CD4-positive, alpha-beta T cell (primary cell): ENCODE measurements around the gene SLC4A1. TPM values are rescaled to one million over a fixed set of nuclear protein-coding genes. Genes with fewer than 3 reads are reported as not detected.

Experiments used
- ATAC-seq: fragments of 200-7000 bp; cut with Tn5 transposase; one replicate; pipeline ENCODE4 v1.10.0; 2022; ENCODE audit warnings: mild to moderate bottlenecking; ENCODE audit not compliant: poor library complexity
- CTCF ChIA-PET: fragments of 350-600 bp; sonication (Branson Sonifier 250); formaldehyde crosslinking; loops from one replicate; lab custom pipeline; 2021; ENCODE audit warnings: antibody characterized with exemption, inconsistent platforms; lab: Charles Lee
- POLR2A ChIA-PET: fragments of 350-600 bp; sonication (Branson Sonifier 250); formaldehyde crosslinking; loops from one replicate; lab custom pipeline; 2021; ENCODE audit warnings: antibody characterized with exemption, inconsistent platforms; lab: Charles Lee
- DNase-seq, 14 experiments: peaks; one replicate each; pipeline ENCODE4 v3.0.0-alpha.2; 2013 to 2020; ENCODE audit warnings: mixed read lengths in 2 of 14
- H3K27ac ChIP-seq, 2 donors: one replicate each; pipeline versions ENCODE4 v1.5.1 to v1.7.0; 2013; ENCODE audit warnings: low read length in 2 of 2, low read depth in 1 of 2, mild to moderate bottlenecking in 1 of 2
- H3K27me3 ChIP-seq, 2 experiments: 1 replicate in 1 of 2; 2 replicates in 1 of 2; pipeline versions ENCODE4 v1.6.1 to v1.7.0; 2013; ENCODE audit warnings: low read length in 2 of 2, control low read depth in 1 of 2, mild to moderate bottlenecking in 1 of 2, moderate library complexity in 1 of 2; ENCODE audit not compliant: insufficient read depth in 2 of 2, control insufficient read depth in 1 of 2
- H3K36me3 ChIP-seq: one replicate; pipeline ENCODE4 v1.6.1; 2013; ENCODE audit warnings: low read length, control low read depth; ENCODE audit not compliant: insufficient read depth
- H3K4me1 ChIP-seq: one replicate; pipeline ENCODE4 v1.6.1; 2013; ENCODE audit warnings: low read length, control low read depth; ENCODE audit not compliant: insufficient read depth
- H3K4me3 ChIP-seq: one replicate; pipeline ENCODE4 v1.5.1; 2013; ENCODE audit warnings: mild to moderate bottlenecking, low read length, moderate library complexity
- H3K9me3 ChIP-seq, 2 experiments: 1 replicate in 1 of 2; 2 replicates in 1 of 2; pipeline versions ENCODE4 v1.6.1 to v1.7.0; 2013; ENCODE audit warnings: low read length in 2 of 2, mild to moderate bottlenecking in 2 of 2, control low read depth in 1 of 2, moderate library complexity in 1 of 2; ENCODE audit not compliant: control insufficient read depth in 1 of 2, insufficient read depth in 1 of 2
- H3K27ac Mint-ChIP-seq: one replicate; pipeline ENCODE4 v1.8.0; 2020; ENCODE audit warnings: mixed read lengths
- H3K27me3 Mint-ChIP-seq: one replicate; pipeline ENCODE4 v1.8.0; 2021; ENCODE audit warnings: mixed read lengths
- H3K36me3 Mint-ChIP-seq: one replicate; pipeline ENCODE4 v1.8.0; 2021; ENCODE audit warnings: low read depth, mixed read lengths
- H3K4me1 Mint-ChIP-seq: one replicate; pipeline ENCODE4 v1.8.0; 2021; ENCODE audit warnings: low read depth, mixed read lengths
- H3K4me3 Mint-ChIP-seq: one replicate; pipeline ENCODE4 v1.8.0; 2020; ENCODE audit warnings: mild to moderate bottlenecking, mixed read lengths
- H3K9me3 Mint-ChIP-seq: one replicate; pipeline ENCODE4 v1.8.0; 2020; ENCODE audit warnings: mixed read lengths
- intact Hi-C, 2 experiments: fragments of 100-400 bp; cut with DNase I in 1 of 2; cut with micrococcal nuclease in 1 of 2; formaldehyde crosslinking; loops; one replicate each; pipeline versions ENCODE4 v1.15.1 to v1.9.0; 2023 to 2025; cut with DNase I, micrococcal nuclease
- total RNA-seq, 174 experiments: library from RNA in 2 of 174; stranded (reverse) in 2 of 174; gene quantifications; one replicate each; pipeline ENCODE4 v1.2.3 and lab custom pipeline; 2021 to 2026
- TF ChIP-seq, protein P1 (sequence below): fragments of 200-600 bp; IDR thresholded peaks from one replicate; pipeline ENCODE4 v1.8.0; 2022; ENCODE audit warnings: antibody characterized with exemption, mild to moderate bottlenecking

SLC4A1 gene
- total RNA-seq, 2 experiments from 2014 or later = not detected

DNA sequence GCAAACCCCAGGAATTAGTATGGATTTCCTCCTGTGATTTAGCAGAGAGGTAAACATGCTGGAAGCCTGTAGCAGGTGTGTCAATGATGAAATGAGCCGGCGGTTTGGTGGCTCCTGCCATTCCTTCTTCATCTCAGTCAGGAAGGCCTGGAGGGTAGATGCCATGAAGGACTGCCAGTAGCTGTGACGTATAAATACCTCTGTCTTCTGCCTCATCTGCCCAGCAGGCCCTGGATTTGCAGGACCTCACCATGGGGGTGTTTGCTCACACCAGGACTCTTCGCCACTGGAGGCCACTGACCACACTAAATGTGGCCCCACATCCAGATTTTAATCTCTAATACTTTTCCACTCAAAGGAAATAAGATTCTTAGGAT is 16.1 kb upstream of the SLC4A1 start:
- H3K9me3 ChIP-seq = no peaks in the 10 kb centered on the region
- TF ChIP-seq, protein P1, sequence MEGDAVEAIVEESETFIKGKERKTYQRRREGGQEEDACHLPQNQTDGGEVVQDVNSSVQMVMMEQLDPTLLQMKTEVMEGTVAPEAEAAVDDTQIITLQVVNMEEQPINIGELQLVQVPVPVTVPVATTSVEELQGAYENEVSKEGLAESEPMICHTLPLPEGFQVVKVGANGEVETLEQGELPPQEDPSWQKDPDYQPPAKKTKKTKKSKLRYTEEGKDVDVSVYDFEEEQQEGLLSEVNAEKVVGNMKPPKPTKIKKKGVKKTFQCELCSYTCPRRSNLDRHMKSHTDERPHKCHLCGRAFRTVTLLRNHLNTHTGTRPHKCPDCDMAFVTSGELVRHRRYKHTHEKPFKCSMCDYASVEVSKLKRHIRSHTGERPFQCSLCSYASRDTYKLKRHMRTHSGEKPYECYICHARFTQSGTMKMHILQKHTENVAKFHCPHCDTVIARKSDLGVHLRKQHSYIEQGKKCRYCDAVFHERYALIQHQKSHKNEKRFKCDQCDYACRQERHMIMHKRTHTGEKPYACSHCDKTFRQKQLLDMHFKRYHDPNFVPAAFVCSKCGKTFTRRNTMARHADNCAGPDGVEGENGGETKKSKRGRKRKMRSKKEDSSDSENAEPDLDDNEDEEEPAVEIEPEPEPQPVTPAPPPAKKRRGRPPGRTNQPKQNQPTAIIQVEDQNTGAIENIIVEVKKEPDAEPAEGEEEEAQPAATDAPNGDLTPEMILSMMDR = no peak
- ATAC-seq (no peak), DNase-seq (no peak)
- Mint-ChIP-seq H3K4me1 (no peaks in the 10 kb centered on the region), H3K9me3 (no peaks in the 10 kb centered on the region), H3K27me3 (peaks cover 12% of the 10 kb centered on the region), H3K36me3 (no peaks in the 10 kb centered on the region), H3K27ac (no peak overlapping the region), H3K4me3 (no peak overlapping the region)
- POLR2A ChIA-PET = no interaction called here
- no peak overlapping the region for H3K27ac ChIP-seq
- intact Hi-C loops = no loop called here
- H3K27me3 ChIP-seq = no peaks in the 10 kb centered on the region
- CTCF ChIA-PET = no interaction called here
- no peaks in the 10 kb centered on the region for H3K36me3 ChIP-seq
- peaks cover 13% of the 10 kb centered on the region for H3K4me1 ChIP-seq
- no peak overlapping the region for H3K4me3 ChIP-seq

DNA sequence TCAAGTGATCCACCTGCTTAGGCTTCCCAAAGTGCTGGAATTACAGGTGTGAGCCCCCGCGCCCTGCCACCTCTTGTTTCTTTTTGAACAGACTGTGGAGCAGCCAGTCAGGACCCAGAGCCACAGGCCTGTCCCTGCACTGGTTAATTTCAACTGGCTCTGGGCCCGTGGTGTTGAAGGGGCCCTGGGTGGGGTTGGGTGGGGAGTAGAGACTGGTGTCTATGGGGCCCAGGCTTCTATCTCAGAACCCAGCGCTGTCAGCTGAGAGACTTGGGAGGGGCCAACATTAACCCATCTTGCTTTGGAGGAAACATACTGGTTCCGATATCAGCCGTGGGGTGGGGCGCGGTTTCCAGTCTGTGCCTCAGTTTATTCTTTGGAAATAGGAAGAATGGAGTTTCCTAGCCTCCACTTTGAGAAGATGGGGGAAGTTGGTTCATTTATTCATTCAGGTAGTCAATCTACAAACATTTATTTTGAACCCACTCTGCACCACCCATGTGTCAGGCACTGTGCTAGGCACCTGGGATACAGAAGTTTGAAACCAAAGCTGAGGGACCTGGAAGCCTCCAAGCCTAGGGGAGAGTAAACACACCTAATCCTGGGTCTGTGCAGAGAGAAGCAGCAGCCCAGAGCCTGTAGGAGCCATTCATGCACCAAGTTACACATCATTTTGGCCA is 15.5 kb upstream of the SLC4A1 start:
- no peaks in the 10 kb centered on the region for H3K9me3 Mint-ChIP-seq
- intact Hi-C loops = no loop called here
- DNase-seq = no peak
- CTCF ChIA-PET = no interaction called here
- H3K27me3 Mint-ChIP-seq = peaks cover 8% of the 10 kb centered on the region
- Histone ChIP-seq H3K27ac (no peak overlapping the region), H3K36me3 (no peaks in the 10 kb centered on the region), H3K27me3 (no peaks in the 10 kb centered on the region), H3K4me1 (peaks cover 13% of the 10 kb centered on the region), H3K4me3 (no peak overlapping the region), H3K9me3 (no peaks in the 10 kb centered on the region)
- no peaks in the 10 kb centered on the region for H3K36me3 Mint-ChIP-seq
- no peak for ATAC-seq
- TF ChIP-seq, protein P1 = no peak
- POLR2A ChIA-PET = no interaction called here
- H3K4me3 Mint-ChIP-seq = no peak overlapping the region
- H3K4me1 Mint-ChIP-seq = no peaks in the 10 kb centered on the region
- H3K27ac Mint-ChIP-seq = no peak overlapping the region

DNA sequence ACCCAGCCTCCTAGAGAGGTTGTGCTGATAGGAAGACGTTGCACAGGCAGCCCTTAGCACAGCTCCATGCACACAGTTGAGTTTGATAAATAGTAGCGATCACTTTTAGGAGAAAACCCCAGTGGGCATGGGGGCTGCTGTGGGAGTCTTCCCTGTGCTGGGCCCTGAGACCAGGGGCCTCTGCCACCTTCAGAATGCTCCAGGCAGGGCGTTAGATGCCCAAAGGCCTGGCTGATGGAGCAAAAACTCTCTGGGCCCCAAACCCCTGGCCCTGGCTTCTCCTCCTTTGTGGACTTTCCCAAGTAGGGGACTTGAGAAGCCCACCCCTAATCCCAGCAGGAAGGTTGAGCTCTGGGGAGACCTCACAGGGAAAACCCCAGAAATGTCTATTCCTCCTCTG is 14.3 kb upstream of the SLC4A1 start:
- ChIA-PET CTCF (no interaction called here), POLR2A (no interaction called here)
- Histone ChIP-seq H3K9me3 (no peaks in the 10 kb centered on the region), H3K27me3 (no peaks in the 10 kb centered on the region), H3K27ac (no peak overlapping the region), H3K36me3 (no peaks in the 10 kb centered on the region), H3K4me3 (no peak overlapping the region), H3K4me1 (peaks cover 13% of the 10 kb centered on the region)
- H3K9me3 Mint-ChIP-seq = no peaks in the 10 kb centered on the region
- H3K27ac Mint-ChIP-seq = no peak overlapping the region
- no peaks in the 10 kb centered on the region for H3K4me1 Mint-ChIP-seq
- intact Hi-C loops = no loop called here
- H3K4me3 Mint-ChIP-seq = no peak overlapping the region
- H3K27me3 Mint-ChIP-seq = peaks cover 5% of the 10 kb centered on the region
- ATAC-seq (no peak), DNase-seq (no peak)
- no peaks in the 10 kb centered on the region for H3K36me3 Mint-ChIP-seq
- TF ChIP-seq, protein P1 = no peak
